Left lung (tissue), 10 donors: Measurements from ENCODE around the gene CFH. TPM values are rescaled to one million over a fixed set of nuclear protein-coding genes. Genes with fewer than 3 reads are reported as not detected.
"Not testable (repeated sequence)": the region's sequence is repeated elsewhere in the genome, so short reads cannot be mapped to it uniquely, and the experiment has no call there.

Experiments used
- ATAC-seq: fragments of 200-7000 bp; cut with Tn5 transposase; one replicate; pipeline ENCODE4 v1.9.1; 2020; ENCODE audit warnings: moderate library complexity
- DNase-seq, 4 donors: peaks; one replicate each; pipeline ENCODE4 v3.0.0-alpha.2; 2013 to 2020
- H3K27ac ChIP-seq, 2 donors: fragments of 200-600 bp; sonication (generic) in 1 of 2; one replicate each; pipeline versions ENCODE4 v1.5.0 to v1.8.0; 2020 to 2021
- H3K27me3 ChIP-seq, 2 donors: fragments of 200-600 bp; sonication (generic) in 1 of 2; one replicate each; pipeline versions ENCODE4 v1.5.0 to v1.8.0; 2020 to 2021
- H3K36me3 ChIP-seq, 2 donors: fragments of 200-600 bp; sonication (generic) in 1 of 2; one replicate each; pipeline versions ENCODE4 v1.5.0 to v1.8.0; 2020 to 2021
- H3K4me1 ChIP-seq, 2 donors: fragments of 200-600 bp; one replicate each; pipeline ENCODE4 v1.8.0; 2021
- H3K4me3 ChIP-seq, 2 donors: fragments of 200-600 bp; sonication (generic) in 1 of 2; one replicate each; pipeline versions ENCODE4 v1.5.0 to v1.8.0; 2020 to 2021; ENCODE audit warnings: mild to moderate bottlenecking in 1 of 2
- H3K9me3 ChIP-seq, 2 donors: fragments of 200-600 bp; sonication (generic) in 1 of 2; one replicate each; pipeline versions ENCODE4 v1.5.0 to v1.8.0; 2020 to 2021
- intact Hi-C, 2 donors: fragments of 100-400 bp; cut with DNase I; formaldehyde crosslinking; loops; one replicate each; pipeline versions ENCODE4 v1.11.2 to v1.14.2; 2022
- polyA plus RNA-seq, 6 donors: library from polyadenylated mRNA; unstranded; fragments of 120-200 nt; gene quantifications; one replicate each; pipeline ENCODE4 v1.2.1, GENCODE V29; 2013; ENCODE audit not compliant: insufficient read length in 6 of 6
- total RNA-seq, 2 donors: library from RNA; stranded (reverse); fragmentation: NEBNext Ultra II Directional; extraction: Animal tissue kit (Norgen Biotek cat#: 25700); gene quantifications; one replicate each; pipeline ENCODE4 v1.2.1, GENCODE V29; 2021
- TF ChIP-seq, protein P1 (sequence below), 2 donors: fragments of 200-600 bp; sonication (generic) in 1 of 2; IDR thresholded peaks; one replicate each; pipeline versions ENCODE4 v1.5.0 to v1.8.0; 2021; ENCODE audit warnings: antibody characterized with exemption in 2 of 2
- donor health status: DM: no; HTN: yes; CAD: no.
- donor health status: DM: no; HTN: no; CAD: no.

Gene CFH
- total and polyA plus RNA-seq, 8 donors, result 19.7 to 161 (median 31.6) TPM

DNA sequence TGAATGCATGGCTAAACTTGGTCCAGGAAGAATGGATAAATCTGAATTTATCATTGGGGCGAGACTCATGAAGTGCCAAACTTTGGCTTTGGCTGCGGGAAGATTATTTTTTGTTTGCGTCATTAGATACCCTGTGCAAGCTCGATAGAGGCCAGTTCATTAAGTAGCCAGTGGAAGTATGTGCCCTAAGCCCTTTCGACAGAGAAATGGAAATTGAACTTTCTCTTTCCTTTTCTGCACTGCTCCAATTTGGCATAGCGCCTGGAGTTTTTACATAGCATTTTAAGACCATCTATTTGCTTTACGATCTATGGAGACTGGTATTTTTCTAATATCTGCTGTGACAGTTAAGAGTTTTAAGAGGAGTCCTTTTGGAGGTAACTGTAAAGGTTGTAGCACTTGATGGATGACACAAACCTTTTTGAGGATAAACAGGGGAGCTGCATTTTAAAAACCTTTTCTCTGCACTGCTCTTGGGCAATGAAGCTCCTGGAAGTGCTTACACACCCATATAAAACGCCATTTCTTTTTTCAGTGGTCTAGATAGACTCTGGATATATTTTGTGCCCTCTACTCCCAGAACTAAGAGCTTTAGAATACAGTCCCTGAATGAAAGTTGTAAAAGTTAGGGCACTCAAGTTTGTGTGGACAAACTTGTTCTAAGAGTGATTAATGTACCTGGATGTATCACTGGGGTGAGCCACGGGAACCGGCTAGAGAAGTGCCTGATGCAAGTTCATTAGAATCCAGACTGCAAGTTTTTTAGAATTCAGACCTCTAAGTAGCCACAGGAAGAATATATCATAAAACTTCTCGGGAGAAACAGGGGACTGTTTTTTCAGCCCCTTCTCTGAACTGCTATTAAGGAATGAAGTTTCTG lies 81.5 kb downstream of the CFH start:
- TF ChIP-seq, protein P1, sequence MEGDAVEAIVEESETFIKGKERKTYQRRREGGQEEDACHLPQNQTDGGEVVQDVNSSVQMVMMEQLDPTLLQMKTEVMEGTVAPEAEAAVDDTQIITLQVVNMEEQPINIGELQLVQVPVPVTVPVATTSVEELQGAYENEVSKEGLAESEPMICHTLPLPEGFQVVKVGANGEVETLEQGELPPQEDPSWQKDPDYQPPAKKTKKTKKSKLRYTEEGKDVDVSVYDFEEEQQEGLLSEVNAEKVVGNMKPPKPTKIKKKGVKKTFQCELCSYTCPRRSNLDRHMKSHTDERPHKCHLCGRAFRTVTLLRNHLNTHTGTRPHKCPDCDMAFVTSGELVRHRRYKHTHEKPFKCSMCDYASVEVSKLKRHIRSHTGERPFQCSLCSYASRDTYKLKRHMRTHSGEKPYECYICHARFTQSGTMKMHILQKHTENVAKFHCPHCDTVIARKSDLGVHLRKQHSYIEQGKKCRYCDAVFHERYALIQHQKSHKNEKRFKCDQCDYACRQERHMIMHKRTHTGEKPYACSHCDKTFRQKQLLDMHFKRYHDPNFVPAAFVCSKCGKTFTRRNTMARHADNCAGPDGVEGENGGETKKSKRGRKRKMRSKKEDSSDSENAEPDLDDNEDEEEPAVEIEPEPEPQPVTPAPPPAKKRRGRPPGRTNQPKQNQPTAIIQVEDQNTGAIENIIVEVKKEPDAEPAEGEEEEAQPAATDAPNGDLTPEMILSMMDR (IDR thresholded peaks at IDR 0.05), result no peak
- Histone ChIP-seq H3K4me3 (no peak overlapping the region), H3K36me3 (no peaks in the 10 kb centered on the region), H3K27me3 (no peaks in the 10 kb centered on the region), H3K9me3 (peaks cover 0 to under 1% of the 10 kb centered on the region in 2 donors), H3K4me1 (no peaks in the 10 kb centered on the region), H3K27ac (no peak overlapping the region)
- ATAC-seq, result no peak
- DNase-seq, result no peak
- intact Hi-C loops, result no loop called here

- Histone ChIP-seq H3K36me3 (peaks cover 0 to 2% of the 10 kb centered on the region in 2 donors), H3K9me3 (peaks cover 0 to 7% of the 10 kb centered on the region in 2 donors), H3K27me3 (no peaks in the 10 kb centered on the region), H3K4me1 (no peaks in the 10 kb centered on the region), H3K27ac (no peak overlapping the region), H3K4me3 (no peak overlapping the region)
- TF ChIP-seq, protein P1 (IDR thresholded peaks at IDR 0.05), result no peak
- DNase-seq, result no peak
- intact Hi-C loops, result no loop called here
- ATAC-seq, result no peak
These were observed 82.2 kb downstream of the CFH start for GRCh38 chr1:196734006-196734405.

- no peaks in the 10 kb centered on the region for H3K27me3 ChIP-seq
- intact Hi-C loops, result no loop called here
- TF ChIP-seq, protein P1 (IDR thresholded peaks at IDR 0.05), result no peak
- H3K4me1 ChIP-seq, result no peaks in the 10 kb centered on the region
- peaks cover 0 to 3% of the 10 kb centered on the region in 2 donors for H3K36me3 ChIP-seq
- no peak overlapping the region for H3K4me3 ChIP-seq
- H3K9me3 ChIP-seq, result peaks cover 0 to 11% of the 10 kb centered on the region in 2 donors
- DNase-seq (no peak), ATAC-seq (no peak)
- H3K27ac ChIP-seq, result no peak overlapping the region
These were observed 82.6 kb downstream of the CFH start for GRCh38 chr1:196734460-196734859.

DNA sequence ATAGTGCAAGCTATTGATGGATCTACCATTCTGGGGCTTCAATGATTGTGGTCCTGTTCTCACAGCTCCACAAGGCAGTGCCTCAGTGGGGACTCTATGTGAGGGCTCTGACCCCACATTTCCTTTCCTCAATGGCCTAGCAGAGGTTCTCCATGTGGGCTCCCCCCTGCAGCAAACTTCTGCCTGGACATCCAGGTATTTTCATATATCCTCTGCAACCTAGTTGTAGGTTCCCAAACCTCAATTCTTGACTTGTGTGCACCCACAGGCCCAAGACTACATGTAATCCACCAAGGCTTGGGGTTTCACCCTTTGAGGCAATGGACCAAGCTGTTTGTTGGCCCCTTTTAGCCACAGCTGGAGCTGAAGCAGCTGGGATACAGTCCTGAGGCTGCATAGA lies 86.9 kb downstream of the CFH start:
- Histone ChIP-seq H3K27me3 (no peaks in the 10 kb centered on the region), H3K9me3 (peaks cover 0 to 14% of the 10 kb centered on the region in 2 donors), H3K36me3 (peaks cover 0 to 3% of the 10 kb centered on the region in 2 donors), H3K4me3 (no peak overlapping the region), H3K27ac (no peak overlapping the region), H3K4me1 (no peaks in the 10 kb centered on the region)
- intact Hi-C loops, result no loop called here
- ATAC-seq (no peak), DNase-seq (no peak)
- TF ChIP-seq, protein P1 (IDR thresholded peaks at IDR 0.05), result no peak

- peak; percentile 27 for ATAC-seq
- H3K9me3 ChIP-seq, result peaks cover 0 to 14% of the 10 kb centered on the region in 2 donors
- H3K4me1 ChIP-seq, result not testable (repeated sequence)
These were observed 91.4 kb downstream of the CFH start for GRCh38 chr1:196743244-196743643.

DNA sequence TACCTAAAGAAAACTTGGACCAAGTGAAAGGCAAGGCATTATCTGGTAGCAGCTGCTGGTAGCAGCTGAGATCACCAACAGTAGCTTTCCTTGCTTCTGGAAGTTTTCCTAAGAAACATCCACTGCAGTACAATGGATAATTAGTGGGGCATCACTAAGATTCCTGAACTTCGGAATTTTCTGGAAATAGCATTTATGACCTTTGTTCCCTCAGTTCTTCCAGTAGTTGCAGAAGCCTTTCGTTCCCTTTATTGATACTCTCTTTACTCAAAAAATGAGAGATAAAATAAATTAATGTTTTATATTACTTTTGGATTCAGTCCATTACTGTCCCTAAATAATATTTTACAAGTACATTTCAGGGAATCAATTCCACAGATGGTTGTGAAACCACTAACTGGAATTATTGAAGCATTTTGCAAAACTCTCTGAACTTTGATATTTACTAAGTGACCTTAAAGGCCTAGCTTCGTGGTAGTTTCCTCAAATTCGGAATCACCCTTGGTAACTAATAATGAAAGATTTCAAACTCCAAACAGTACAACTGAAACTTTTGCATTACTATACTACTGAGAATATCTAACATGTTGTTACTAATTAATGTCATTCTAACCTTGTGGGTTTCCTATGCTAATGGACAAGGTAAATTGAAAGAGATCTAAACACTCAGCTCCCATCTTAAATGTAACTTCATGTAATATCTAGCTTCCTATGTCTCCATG lies 113.3 kb downstream of the CFH start:
- H3K36me3 ChIP-seq, H3K9me3 ChIP-seq, H3K4me3 ChIP-seq, ATAC-seq, intact Hi-C loops, H3K27me3 ChIP-seq, DNase-seq, H3K27ac ChIP-seq, H3K4me1 ChIP-seq: not testable (repeated sequence)

More at GRCh38 chr1:196743244-196743643, 91.4 kb downstream of the CFH start:
- H3K36me3 ChIP-seq, H3K4me3 ChIP-seq, intact Hi-C loops, H3K27ac ChIP-seq, H3K27me3 ChIP-seq: not testable (repeated sequence)
- DNase-seq, result peak in 2 of 4 donors; percentile 4 to 8
- TF ChIP-seq, protein P1 (IDR thresholded peaks at IDR 0.05), result peak in 1 of 2 donors; percentile 12

- H3K36me3 ChIP-seq, ATAC-seq, H3K27ac ChIP-seq, H3K4me3 ChIP-seq, H3K27me3 ChIP-seq, H3K4me1 ChIP-seq, H3K9me3 ChIP-seq, intact Hi-C loops, DNase-seq: not testable (repeated sequence)
These were observed 118.0 kb downstream of the CFH start for GRCh38 chr1:196769823-196770222.
